HepG2 (cell line): ENCODE results near the gene RIMBP2. TPM values are rescaled to one million over a fixed set of nuclear protein-coding genes. Genes with fewer than 3 reads are reported as not detected.

Experiments used
- ATAC-seq: fragments of 200-7000 bp; cut with Tn5 transposase; 3 replicates; pipeline ENCODE4 v1.9.1; 2020; ENCODE audit warnings: mild to moderate bottlenecking, moderate library complexity
- BruUV-seq: library from RNA; stranded (reverse); fragments of 400-500 nt; replicated peaks from 2 replicates; lab custom pipeline; 2021; lab: Mats Ljungman, UMichigan
- CTCF ChIA-PET: fragments of 300-600 bp; formaldehyde crosslinking; extraction: SDS; loops from one replicate; lab custom pipeline; 2021; ENCODE audit warnings: low total read pairs, inconsistent platforms, low intra/inter-chr PET ratio; lab: Yijun Ruan, JAX
- POLR2A ChIA-PET: fragments of 350-600 bp; sonication (Branson Sonifier 250); formaldehyde crosslinking; loops from one replicate; lab custom pipeline; 2020; ENCODE audit warnings: antibody characterized with exemption, inconsistent platforms; lab: Yijun Ruan, JAX
- DNase-seq: peaks from one replicate; pipeline ENCODE4 v3.0.0-alpha.2; 2015; ENCODE audit warnings: low spot score
- FAIRE-seq: peaks from 3 replicates; lab custom pipeline; 2011; peaks lifted over from hg19 to GRCh38; lab: Jason Lieb, UNC
- H2AFZ ChIP-seq: one replicate; pipeline ENCODE4 v1.6.1; 2011; ENCODE audit warnings: low read length, inconsistent platforms
- H3K27ac ChIP-seq: fragments of 300-600 bp; 3 replicates; pipeline ENCODE4 v1.8.0; 2011; ENCODE audit warnings: mixed run types, mild to moderate bottlenecking, mixed read lengths, low read length, inconsistent platforms; ENCODE audit not compliant: insufficient read depth; ENCODE audit errors: extremely low read length
- H3K27me3 ChIP-seq, 2 experiments: fragments of 200-600 bp in 1 of 2; 2 replicates in 1 of 2; 3 replicates in 1 of 2; pipeline versions ENCODE4 v1.6.0 to v1.8.0; 2011; ENCODE audit warnings: low read length in 2 of 2, mild to moderate bottlenecking in 2 of 2, moderate library complexity in 2 of 2, inconsistent platforms in 1 of 2; ENCODE audit not compliant: insufficient read depth in 2 of 2, control insufficient read depth in 1 of 2
- H3K36me3 ChIP-seq, 2 experiments: fragments of 200-600 bp in 1 of 2; replicated peaks in 1 of 2; 2 replicates in 1 of 2; 3 replicates in 1 of 2; pipeline versions ENCODE4 v1.5.1 to v1.8.0; 2011; ENCODE audit warnings: low read length in 2 of 2, inconsistent platforms in 1 of 2; ENCODE audit not compliant: insufficient read depth in 2 of 2, control insufficient read depth in 1 of 2
- H3K4me1 ChIP-seq: 2 replicates; pipeline ENCODE4 v1.5.1; 2012; ENCODE audit warnings: low read length, inconsistent platforms; ENCODE audit not compliant: insufficient read depth
- H3K4me2 ChIP-seq: 2 replicates; pipeline ENCODE4 v1.6.0; 2011; ENCODE audit warnings: low read depth, low read length, inconsistent platforms
- H3K4me3 ChIP-seq, 3 experiments: fragments of 200-600 bp in 1 of 3; sonication (generic), shearing (Covaris generic) in 1 of 3; replicated peaks in 1 of 3; 2 replicates each; pipeline ENCODE4 v1.5.1; 2011 to 2016; ENCODE audit warnings: low read length in 3 of 3, inconsistent platforms in 2 of 3, low read depth in 2 of 3, mild to moderate bottlenecking in 2 of 3, control low read depth in 1 of 3, mixed read lengths in 1 of 3; ENCODE audit not compliant: insufficient read depth in 1 of 3
- H3K79me2 ChIP-seq: one replicate; pipeline ENCODE4 v1.6.1; 2011; ENCODE audit warnings: low read length, inconsistent platforms; ENCODE audit not compliant: insufficient read depth
- H3K9ac ChIP-seq: 2 replicates; pipeline ENCODE4 v1.6.0; 2011; ENCODE audit warnings: mild to moderate bottlenecking, low read depth, low read length, inconsistent platforms; ENCODE audit not compliant: insufficient read depth
- H3K9me3 ChIP-seq: 2 replicates; pipeline ENCODE4 v1.5.1; 2012; ENCODE audit warnings: mild to moderate bottlenecking, low read length
- H4K20me1 ChIP-seq: 2 replicates; pipeline ENCODE4 v1.6.0; 2011; ENCODE audit warnings: inconsistent platforms, mild to moderate bottlenecking, low read length, moderate library complexity; ENCODE audit not compliant: insufficient read depth
- AKNA ChIP-seq: sonication (generic); formaldehyde crosslinking; IDR thresholded peaks from 2 replicates; pipeline ENCODE4 v1.4.0; 2020; ENCODE audit warnings: missing genetic modification reagents, borderline replicate concordance
- NFATC3 ChIP-seq: sonication (generic); formaldehyde crosslinking; IDR thresholded peaks from 2 replicates; pipeline ENCODE4 v1.5.1; 2020; ENCODE audit warnings: mild to moderate bottlenecking, missing genetic modification reagents
- NONO ChIP-seq, 2 experiments: fragments of 450-650 bp in 1 of 2; sonication (generic) in 1 of 2; formaldehyde crosslinking in 1 of 2; IDR thresholded peaks in 1 of 2; conservative IDR thresholded peaks in 1 of 2; 2 replicates each; pipeline versions ENCODE4 v1.6.1 to v1.8.0; 2017 to 2022; ENCODE audit warnings: mild to moderate bottlenecking in 1 of 2, missing genetic modification reagents in 1 of 2, moderate library complexity in 1 of 2
- PRDM10 ChIP-seq: sonication (generic); formaldehyde crosslinking; IDR thresholded peaks from 2 replicates; pipeline ENCODE4 v1.4.0; 2020; ENCODE audit warnings: low read depth, missing genetic modification reagents
- PRDM4 ChIP-seq: sonication (generic); formaldehyde crosslinking; IDR thresholded peaks from 2 replicates; pipeline ENCODE4 v1.9.0; 2021; ENCODE audit warnings: missing genetic modification reagents, borderline replicate concordance
- PRMT3 ChIP-seq: sonication (generic); formaldehyde crosslinking; IDR thresholded peaks from 2 replicates; pipeline ENCODE4 v1.8.1; 2022; ENCODE audit warnings: low read depth, mild to moderate bottlenecking, moderate library complexity, missing genetic modification reagents, borderline replicate concordance
- RFX1 ChIP-seq: fragments of 450-650 bp; IDR thresholded peaks from 2 replicates; pipeline ENCODE4 v1.6.1; 2017
- ZNF383 ChIP-seq: sonication (generic); formaldehyde crosslinking; IDR thresholded peaks from 2 replicates; pipeline ENCODE4 v1.4.0; 2020; ENCODE audit warnings: missing genetic modification reagents, mild to moderate bottlenecking, borderline replicate concordance
- WGBS: methylation state at CpG from one replicate; pipeline ENCODE4 v1.1.6; 2017; ENCODE audit warnings: low lambda C conversion rate; 5-methylcytosine and 5-hydroxymethylcytosine counted together
- in situ Hi-C: cut with HindIII; loops from 2 replicates; pipeline ENCODE4 v1.10.0; 2017; ENCODE audit warnings: low pct_unique_long_range_greater_than_20kb; ENCODE audit not compliant: extremely low pct_ligation_motif_present
- intact Hi-C: fragments of 100-400 bp; cut with micrococcal nuclease; formaldehyde crosslinking; loops from one replicate; pipeline ENCODE4 v1.10.0; 2022; ENCODE audit not compliant: unreplicated experiment
- polyA plus RNA-seq, 8 experiments: library from polyadenylated mRNA; depleted of rRNA in 3 of 8; stranded (reverse) in 7 of 8; unstranded in 1 of 8; fragments of >200 nt; fragmentation: Illumina TruSeq in 4 of 8; extraction: Trizol in 4 of 8; gene quantifications; 2 replicates each; pipeline versions ENCODE4 v1.2.1 to v1.2.3, GENCODE V29; 2011 to 2016; ENCODE audit warnings: low read depth in 4 of 8, missing spikeins in 1 of 8, mixed read lengths in 1 of 8; ENCODE audit not compliant: insufficient read depth in 1 of 8
- total RNA-seq, 5 experiments: library from RNA; depleted of rRNA; stranded (reverse); fragments of >200 nt; fragmentation: Illumina TruSeq; extraction: Trizol; gene quantifications; 2 replicates each; pipeline ENCODE4 v1.2.3, GENCODE V29; 2016; ENCODE audit warnings: low read depth in 1 of 5

RIMBP2 gene
- total and polyA plus RNA-seq, 2 of the 13 experiments (the other 11 are each of a cell fraction or from before 2014, with no cell fraction given) = 0.03 TPM; not detected in 1

GRCh38 chr12:130744274-130744673 is 28.2 kb upstream of the RIMBP2 start (continued):
- TF ChIP-seq PRDM10 (CRISPR knock-in tag) (no peak), PRMT3 (CRISPR knock-in tag) (no peak), PRDM4 (CRISPR knock-in tag) (no peak)

GRCh38 chr12:130743606-130744005 is 27.5 kb upstream of the RIMBP2 start:
- H2AFZ ChIP-seq = no peak overlapping the region
- H3K79me2 ChIP-seq = no peaks in the 10 kb centered on the region
- no peak for DNase-seq
- 17% methylated on average over 5 of the region's 5 CpGs for WGBS
- no peak overlapping the region for H3K27ac ChIP-seq
- POLR2A ChIA-PET = no interaction called here
- no peak overlapping the region for H3K4me3 ChIP-seq
- H3K4me2 ChIP-seq = no peak overlapping the region
- intact Hi-C loops = loop anchor here (10.0 kb wide), 2 partner anchors 279 to 699 kb away; no protein-coding TSS in a partner anchor
- no peak overlapping the region for H3K9ac ChIP-seq
- no peaks in the 10 kb centered on the region for H3K36me3 ChIP-seq
- no peaks in the 10 kb centered on the region for H3K4me1 ChIP-seq
- CTCF ChIA-PET = no interaction called here
- no peaks in the 10 kb centered on the region for H4K20me1 ChIP-seq
- in situ Hi-C loops = loop anchor here (25.0 kb wide), 1 partner anchor 706 kb away; no protein-coding TSS in a partner anchor
- peaks cover 0 to 12% of the 10 kb centered on the region in 2 experiments; a peak in 3 of 5 replicates for H3K27me3 ChIP-seq
- FAIRE-seq = no peak
- BruUV-seq = no TSS peak
- no peaks in the 10 kb centered on the region for H3K9me3 ChIP-seq
- no peak for ATAC-seq
- TF ChIP-seq NONO (IDR thresholded peaks at IDR 0.05) = no peak
- TF ChIP-seq NONO (CRISPR knock-in tag; conservative IDR thresholded peaks at IDR 0.05) = no peak
- TF ChIP-seq RFX1 = no peak
- TF ChIP-seq NFATC3 (CRISPR knock-in tag) = no peak
- no peak for TF ChIP-seq AKNA (CRISPR knock-in tag)
- no peak for TF ChIP-seq ZNF383 (CRISPR knock-in tag)
